ENCODE data around the gene MYRF. TPM values are rescaled to one million over a fixed set of nuclear protein-coding genes. Genes with fewer than 3 reads are reported as not detected.

The MYRF gene
- total RNA-seq, 3 donors from 2014 or later = 7.8 to 15.6 (median 10.2) TPM

DNA sequence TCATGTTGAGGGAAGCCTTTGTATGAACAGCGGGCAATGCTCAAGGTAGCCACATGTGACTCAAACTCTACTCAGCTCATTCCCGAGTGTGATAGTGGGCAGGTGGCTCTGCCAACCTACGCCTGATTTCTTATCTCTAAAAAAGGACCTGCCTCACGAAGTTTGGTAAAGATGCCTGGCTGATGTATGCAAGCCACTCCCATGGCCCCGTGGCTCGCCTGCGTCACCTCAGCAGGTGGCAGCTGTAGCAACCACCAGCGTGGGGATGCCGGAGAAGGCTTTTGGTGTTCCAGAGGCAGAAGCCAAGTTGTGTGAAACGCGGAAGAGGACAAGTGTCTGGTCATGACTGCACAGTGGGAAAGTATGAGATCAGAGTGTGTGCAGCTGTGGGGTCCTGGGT, 81.0 kb downstream of the MYRF start:
- Histone ChIP-seq H3K9me3 (no peaks in the 10 kb centered on the region), H3K4me3 (no peak overlapping the region), H3K36me3 (ENCODE audit: low read depth) (no peaks in the 10 kb centered on the region), H3K4me1 (ENCODE audit: low read depth) (no peaks in the 10 kb centered on the region)
- no peak for DNase-seq
- TF ChIP-seq, protein P1, sequence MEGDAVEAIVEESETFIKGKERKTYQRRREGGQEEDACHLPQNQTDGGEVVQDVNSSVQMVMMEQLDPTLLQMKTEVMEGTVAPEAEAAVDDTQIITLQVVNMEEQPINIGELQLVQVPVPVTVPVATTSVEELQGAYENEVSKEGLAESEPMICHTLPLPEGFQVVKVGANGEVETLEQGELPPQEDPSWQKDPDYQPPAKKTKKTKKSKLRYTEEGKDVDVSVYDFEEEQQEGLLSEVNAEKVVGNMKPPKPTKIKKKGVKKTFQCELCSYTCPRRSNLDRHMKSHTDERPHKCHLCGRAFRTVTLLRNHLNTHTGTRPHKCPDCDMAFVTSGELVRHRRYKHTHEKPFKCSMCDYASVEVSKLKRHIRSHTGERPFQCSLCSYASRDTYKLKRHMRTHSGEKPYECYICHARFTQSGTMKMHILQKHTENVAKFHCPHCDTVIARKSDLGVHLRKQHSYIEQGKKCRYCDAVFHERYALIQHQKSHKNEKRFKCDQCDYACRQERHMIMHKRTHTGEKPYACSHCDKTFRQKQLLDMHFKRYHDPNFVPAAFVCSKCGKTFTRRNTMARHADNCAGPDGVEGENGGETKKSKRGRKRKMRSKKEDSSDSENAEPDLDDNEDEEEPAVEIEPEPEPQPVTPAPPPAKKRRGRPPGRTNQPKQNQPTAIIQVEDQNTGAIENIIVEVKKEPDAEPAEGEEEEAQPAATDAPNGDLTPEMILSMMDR (IDR thresholded peaks at IDR 0.05) = no peak
- intact Hi-C loops (cut with DNase I, micrococcal nuclease) = no loop called here
- ATAC-seq = no peak

GRCh38 chr11:61833926-61834277, 81.5 kb downstream of the MYRF start:
- Histone ChIP-seq H3K4me3 (no peak overlapping the region), H3K4me1 (ENCODE audit: low read depth) (no peaks in the 10 kb centered on the region), H3K9me3 (no peaks in the 10 kb centered on the region), H3K36me3 (ENCODE audit: low read depth) (no peaks in the 10 kb centered on the region)
- ATAC-seq (no peak), DNase-seq (no peak)
- intact Hi-C loops (cut with DNase I, micrococcal nuclease) = no loop called here
- TF ChIP-seq, protein P1 (IDR thresholded peaks at IDR 0.05) = no peak

DNA sequence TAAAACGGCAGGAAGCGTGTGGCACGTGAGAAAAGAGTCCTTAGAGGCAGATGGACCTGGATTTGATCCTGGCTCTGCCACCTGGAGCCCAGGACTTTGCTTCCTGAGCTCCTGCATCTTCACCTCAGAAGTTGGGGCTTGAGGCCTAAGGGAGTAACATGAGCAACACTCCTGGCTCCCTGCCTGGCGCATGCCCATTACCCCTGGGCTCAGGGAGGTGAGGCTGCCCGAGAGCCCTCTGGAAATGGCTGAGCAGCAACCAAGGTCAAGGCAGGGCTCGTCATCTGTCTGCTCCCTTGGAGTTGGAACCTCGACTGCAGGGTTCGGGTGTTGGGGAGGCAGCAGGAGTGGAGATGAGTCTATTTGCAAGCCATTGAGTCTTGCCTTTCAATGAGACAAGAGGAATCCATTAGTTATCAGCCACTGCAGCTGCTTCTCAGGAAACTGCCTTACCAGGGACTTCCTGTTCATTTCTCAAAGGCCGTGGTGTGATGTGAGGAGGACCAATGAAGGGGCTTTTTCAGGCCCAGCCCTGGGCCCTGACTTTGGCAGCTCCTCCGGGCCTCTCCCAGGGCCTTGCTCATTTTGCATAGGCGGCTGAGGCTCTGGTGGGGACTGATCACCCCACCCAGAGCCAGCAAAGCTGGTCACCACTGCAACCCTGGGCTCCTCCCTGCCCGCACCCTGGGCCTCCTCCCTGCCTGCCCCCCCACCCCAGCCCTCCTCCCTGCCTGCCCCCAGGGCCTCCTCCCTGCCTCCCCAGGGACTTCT, 82.0 kb downstream of the MYRF start:
- intact Hi-C loops (cut with DNase I, micrococcal nuclease) = no loop called here
- TF ChIP-seq, protein P1 (IDR thresholded peaks at IDR 0.05) = no peak
- DNase-seq (no peak), ATAC-seq (peak; percentile 60)
- no peaks in the 10 kb centered on the region for H3K9me3 ChIP-seq
- H3K36me3 ChIP-seq (ENCODE audit: low read depth) = no peaks in the 10 kb centered on the region
- H3K4me3 ChIP-seq = no peak overlapping the region
- H3K4me1 ChIP-seq (ENCODE audit: low read depth) = no peaks in the 10 kb centered on the region

GRCh38 chr11:61836193-61836592, 83.8 kb downstream of the MYRF start:
- ATAC-seq (no peak), DNase-seq (no peak)
- Histone ChIP-seq H3K9me3 (no peaks in the 10 kb centered on the region), H3K4me1 (ENCODE audit: low read depth) (no peaks in the 10 kb centered on the region), H3K36me3 (ENCODE audit: low read depth) (no peaks in the 10 kb centered on the region), H3K4me3 (no peak overlapping the region)
- intact Hi-C loops (cut with DNase I, micrococcal nuclease) = no loop called here
- TF ChIP-seq, protein P1 (IDR thresholded peaks at IDR 0.05) = no peak

- TF ChIP-seq, protein P1 (IDR thresholded peaks at IDR 0.05) = no peak
- intact Hi-C loops (cut with DNase I, micrococcal nuclease) = no loop called here
- H3K9me3 ChIP-seq = no peaks in the 10 kb centered on the region
- no peak overlapping the region for H3K4me3 ChIP-seq
- no peaks in the 10 kb centered on the region for H3K4me1 ChIP-seq (ENCODE audit: low read depth)
- H3K36me3 ChIP-seq (ENCODE audit: low read depth) = no peaks in the 10 kb centered on the region
- ATAC-seq = no peak
- no peak for DNase-seq
Measured at GRCh38 chr11:61837411-61838005, 85.1 kb downstream of the MYRF start.

Other genes with a start within 250 kb of the MYRF start
- 1 to 10 TPM in 1 of 3 donors, under 1 TPM in 2; 0.72 to 1.7 (median 0.89) TPM for gene LRRC10B, start 243.9 kb upstream of the MYRF start, total RNA-seq
- 10 to 100 TPM in 2 of 3 donors, 1 to 10 TPM in 1; 8.2 to 19.7 (median 19.0) TPM for gene SYT7, start 171.6 kb upstream of the MYRF start, total RNA-seq
- 10 to 100 TPM in 2 of 3 donors, 1 to 10 TPM in 1; 7.2 to 12.0 (median 11.9) TPM for gene DAGLA, start 72.2 kb upstream of the MYRF start, total RNA-seq
- gene TMEM258, start 40.0 kb downstream of the MYRF start, total RNA-seq = 100 to 1,000 TPM in 1 of 3 donors, 10 to 100 TPM in 2; 56.1 to 107 (median 74.6) TPM
- gene FEN1, start 40.3 kb downstream of the MYRF start, total RNA-seq = 10 to 100 TPM in 1 of 3 donors, 1 to 10 TPM in 2; 7.5 to 21.8 (median 8.1) TPM
- 10 to 100 TPM in 1 of 3 donors, 1 to 10 TPM in 2; 2.8 to 17.3 (median 7.3) TPM for gene FADS1, start 64.4 kb downstream of the MYRF start, total RNA-seq
- gene FADS2, start 75.7 kb downstream of the MYRF start, total RNA-seq = 10 to 100 TPM in 1 of 3 donors, 1 to 10 TPM in 2; 2.5 to 29.3 (median 8.6) TPM
- gene FADS3, start 138.9 kb downstream of the MYRF start, total RNA-seq = 10 to 100 TPM in 2 of 3 donors, 1 to 10 TPM in 1; 8.4 to 21.0 (median 11.5) TPM
- 10 to 100 TPM in 2 of 3 donors, 1 to 10 TPM in 1; 2.6 to 15.0 (median 11.8) TPM for gene RAB3IL1, start 164.9 kb downstream of the MYRF start, total RNA-seq
- 1 to 10 TPM in 2 of 3 donors, under 1 TPM in 1; 0.41 to 2.8 (median 1.8) TPM for gene BEST1, start 197.7 kb downstream of the MYRF start, total RNA-seq
- 1,000 to 10,000 TPM; 3,081 to 6,795 (median 5,370) TPM for gene FTH1, start 215.0 kb downstream of the MYRF start, total RNA-seq

All from mucosa of descending colon (tissue), 3 donors.